Measurements from ENCODE around the gene MED27. TPM values are rescaled to one million over a fixed set of nuclear protein-coding genes. Genes with fewer than 3 reads are reported as not detected.

MED27 gene
- total and polyA plus RNA-seq, 9 of the 15 experiments (the other 6 are each of a cell fraction or from before 2014, with no cell fraction given): 24.4 to 91.0 (median 36.1) TPM

DNA sequence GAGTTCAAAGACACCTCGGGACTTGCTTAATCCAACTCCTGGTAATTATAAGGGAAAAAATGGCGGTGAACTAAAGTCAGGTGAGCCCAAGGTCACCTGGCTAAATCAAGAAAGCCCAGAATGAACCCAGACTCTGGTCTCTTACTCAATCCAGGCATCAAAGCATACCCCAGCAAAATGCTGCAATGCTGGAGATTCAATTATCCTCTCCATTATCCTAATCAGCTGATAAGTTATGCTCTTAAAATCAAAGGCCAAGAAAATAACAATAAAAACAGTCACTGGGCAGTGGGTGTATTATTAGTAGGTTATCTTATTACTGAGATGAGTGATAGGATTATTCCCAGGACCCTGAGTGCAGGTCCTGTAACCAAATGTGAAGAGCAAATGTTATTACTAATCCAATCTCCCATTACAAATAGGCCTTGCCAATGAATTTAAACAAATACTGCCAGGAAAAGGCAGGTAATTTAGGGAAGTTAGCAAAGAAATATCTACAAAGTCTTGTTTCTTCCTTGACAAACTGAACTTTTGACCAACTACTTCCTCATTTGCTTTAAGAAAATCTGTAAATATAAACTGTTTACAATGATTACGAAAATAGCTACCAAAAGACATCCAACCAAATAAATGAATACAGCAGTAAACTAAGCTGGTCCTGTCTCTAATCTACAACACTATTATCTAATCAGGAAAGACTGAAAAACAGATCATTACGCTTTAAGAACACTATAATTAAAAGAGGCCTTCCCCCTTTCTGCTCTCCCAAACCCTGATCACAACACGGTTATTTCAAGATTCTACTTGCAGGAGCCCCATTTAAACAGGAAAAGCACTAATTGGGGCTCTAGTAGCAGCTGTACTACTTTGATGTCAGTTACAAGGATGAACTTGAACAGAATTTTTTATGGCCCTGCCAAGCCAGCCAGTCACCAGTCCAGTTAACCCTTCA, 103.2 kb downstream of the MED27 start:
- H3K27me3 ChIP-seq (ENCODE audit: control insufficient read depth in 2 of 2, insufficient read depth in 2 of 2, low read length in 2 of 2): no peaks in the 10 kb centered on the region
- H4K20me1 ChIP-seq (replicated peaks; ENCODE audit: control insufficient read depth, insufficient read depth, low read length): no peaks in the 10 kb centered on the region; the same call in 1 of the 2 replicates
- no peak overlapping the region for H3K4me3 ChIP-seq
- WGBS (ENCODE audit: insufficient coverage, low coverage, missing lambda C conversion rate): 71% methylated on average over 5 of the region's 5 CpGs
- ATAC-seq: no peak
- TF ChIP-seq ESRRB (CRISPR knock-in tag; IDR thresholded peaks at IDR 0.05; ENCODE audit: borderline replicate concordance): no peak
- no peak for TF ChIP-seq TEAD4 (IDR thresholded peaks at IDR 0.05; ENCODE audit: low read length)
- TF ChIP-seq TEAD4 (CRISPR knock-in tag; IDR thresholded peaks at IDR 0.05; ENCODE audit: borderline replicate concordance): no peak
- TF ChIP-seq TCF7L2 (IDR thresholded peaks at IDR 0.05; ENCODE audit: low read depth, low read length): no peak
- TF ChIP-seq KAT7 (CRISPR knock-in tag; IDR thresholded peaks at IDR 0.05; ENCODE audit: borderline replicate concordance): no peak
- TF ChIP-seq DPF2 (IDR thresholded peaks at IDR 0.05): no peak
- TF ChIP-seq, protein P1, sequence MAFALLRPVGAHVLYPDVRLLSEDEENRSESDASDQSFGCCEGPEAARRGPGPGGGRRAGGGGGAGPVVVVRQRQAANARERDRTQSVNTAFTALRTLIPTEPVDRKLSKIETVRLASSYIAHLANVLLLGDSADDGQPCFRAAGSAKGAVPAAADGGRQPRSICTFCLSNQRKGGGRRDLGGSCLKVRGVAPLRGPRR (CRISPR knock-in tag; IDR thresholded peaks at IDR 0.05): no peak
- no peak for TF ChIP-seq NFYB (IDR thresholded peaks at IDR 0.05; ENCODE audit: extremely low read depth, insufficient read length)
- TF ChIP-seq CREB1 (IDR thresholded peaks at IDR 0.05): no peak
- no peak for TF ChIP-seq CREB1 (CRISPR knock-in tag; IDR thresholded peaks at IDR 0.05)
- no peak for TF ChIP-seq CTBP1 (IDR thresholded peaks at IDR 0.05; ENCODE audit: borderline replicate concordance)
- no peak for TF ChIP-seq DIDO1 (tag; IDR thresholded peaks at IDR 0.05; ENCODE audit: low read depth)
- no peak for TF ChIP-seq ERF (CRISPR knock-in tag; IDR thresholded peaks at IDR 0.05)
- no peak for TF ChIP-seq RBM15 (IDR thresholded peaks at IDR 0.05; ENCODE audit: insufficient read depth, low read length)
- TF ChIP-seq, protein P2, sequence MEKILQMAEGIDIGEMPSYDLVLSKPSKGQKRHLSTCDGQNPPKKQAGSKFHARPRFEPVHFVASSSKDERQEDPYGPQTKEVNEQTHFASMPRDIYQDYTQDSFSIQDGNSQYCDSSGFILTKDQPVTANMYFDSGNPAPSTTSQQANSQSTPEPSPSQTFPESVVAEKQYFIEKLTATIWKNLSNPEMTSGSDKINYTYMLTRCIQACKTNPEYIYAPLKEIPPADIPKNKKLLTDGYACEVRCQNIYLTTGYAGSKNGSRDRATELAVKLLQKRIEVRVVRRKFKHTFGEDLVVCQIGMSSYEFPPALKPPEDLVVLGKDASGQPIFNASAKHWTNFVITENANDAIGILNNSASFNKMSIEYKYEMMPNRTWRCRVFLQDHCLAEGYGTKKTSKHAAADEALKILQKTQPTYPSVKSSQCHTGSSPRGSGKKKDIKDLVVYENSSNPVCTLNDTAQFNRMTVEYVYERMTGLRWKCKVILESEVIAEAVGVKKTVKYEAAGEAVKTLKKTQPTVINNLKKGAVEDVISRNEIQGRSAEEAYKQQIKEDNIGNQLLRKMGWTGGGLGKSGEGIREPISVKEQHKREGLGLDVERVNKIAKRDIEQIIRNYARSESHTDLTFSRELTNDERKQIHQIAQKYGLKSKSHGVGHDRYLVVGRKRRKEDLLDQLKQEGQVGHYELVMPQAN (IDR thresholded peaks at IDR 0.05; ENCODE audit: borderline replicate concordance): no peak
- TF ChIP-seq CHCHD3 (CRISPR knock-in tag; IDR thresholded peaks at IDR 0.05): no peak
- ChIA-PET CTCF (ENCODE audit: low intra/inter-chr PET ratio) (no interaction called here), POLR2A (interaction anchor here (1.1 kb wide), 1 partner anchor 14 kb away, joined by 3 read pairs; no protein-coding TSS in a partner anchor)
- intact Hi-C loops (cut with micrococcal nuclease): no loop called here
- H3K9me1 ChIP-seq (ENCODE audit: control insufficient read depth, insufficient read depth, low read length): no peaks in the 10 kb centered on the region
- BruUV-seq (replicated peaks): no TSS peak
- no peaks in the 10 kb centered on the region for H3K36me3 ChIP-seq (ENCODE audit: control insufficient read depth, insufficient read depth, low read length)
- H2AFZ ChIP-seq (ENCODE audit: low read depth, low read length): no peak overlapping the region
- H3K9ac ChIP-seq (ENCODE audit: insufficient read depth in 1 of 2, low read depth in 2 of 2, low read length in 2 of 2): no peak overlapping the region
- H3K9me3 ChIP-seq (replicated peaks; ENCODE audit: control insufficient read depth, insufficient read depth, low read depth, low read length): no peaks in the 10 kb centered on the region
- peaks cover 0 to 3% of the 10 kb centered on the region in 2 experiments; a peak in 1 of 5 replicates for H3K4me1 ChIP-seq (replicated peaks in 1 of 2; ENCODE audit: control insufficient read depth in 2 of 2, insufficient read depth in 2 of 2, low read length in 2 of 2)
- H3K4me2 ChIP-seq (ENCODE audit: insufficient read depth, low read length): no peak overlapping the region
- no peaks in the 10 kb centered on the region for H3K79me2 ChIP-seq (ENCODE audit: control insufficient read depth, insufficient read depth, low read length)
- in situ Hi-C loops (cut with MboI): no loop called here
- no peak overlapping the region for H3K27ac ChIP-seq (ENCODE audit: extremely low read depth, low read depth, low read length)
- DNase-seq (ENCODE audit: extremely low read depth in 1 of 4, low spot score in 3 of 4): no peak
- FAIRE-seq: no peak

Data from K562 (cell line).